Ramos (cell line): ENCODE data around the gene CTSK.
"Not testable (repeated sequence)": the region's sequence is repeated elsewhere in the genome, so short reads cannot be mapped to it uniquely, and the experiment has no call there.

Experiments
- in situ Hi-C: fragments of 300-500 bp; cut with MboI; formaldehyde crosslinking; loops from one replicate; pipeline ENCODE4 v1.14.3; 2022; ENCODE audit warnings: low sequenced_read_pairs; ENCODE audit not compliant: unreplicated experiment

The CTSK gene

DNA sequence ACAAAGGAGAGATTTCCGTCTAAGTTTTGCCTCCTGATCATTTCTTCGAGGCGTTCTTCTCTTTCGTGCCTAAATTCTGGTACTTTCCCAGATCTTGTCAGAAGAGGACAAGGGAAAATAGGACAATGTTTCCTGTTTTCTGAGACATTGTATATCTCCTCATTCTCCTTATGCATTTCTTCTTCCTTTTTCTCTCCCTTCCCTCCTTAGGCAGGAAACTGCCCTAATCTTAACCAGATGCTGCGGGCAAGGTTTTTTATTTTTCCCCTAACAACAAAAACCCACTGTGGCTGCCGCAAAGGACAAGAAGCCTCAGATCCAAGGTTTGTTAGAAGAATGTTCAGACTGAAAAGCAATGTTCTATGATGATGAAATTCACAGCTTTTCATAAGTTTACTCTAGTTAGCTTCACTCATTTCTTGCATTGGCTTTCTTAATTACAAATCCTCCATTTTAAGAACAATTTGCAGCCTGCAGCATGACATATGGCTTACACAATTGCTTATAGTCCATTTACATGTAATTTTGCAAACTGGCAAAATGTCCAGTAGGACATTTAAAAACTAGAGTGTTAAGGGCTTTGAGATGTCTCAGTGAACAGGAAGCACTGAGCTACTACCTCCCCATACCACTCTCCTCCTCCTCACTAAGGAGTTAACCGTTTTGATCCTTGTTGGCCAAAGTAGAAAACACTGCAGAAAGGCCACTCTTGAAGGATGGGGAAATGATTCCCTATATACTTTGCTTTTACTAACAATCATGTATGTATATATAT is 624 bp downstream of the CTSK start:
- in situ Hi-C loops: no loop called here

DNA sequence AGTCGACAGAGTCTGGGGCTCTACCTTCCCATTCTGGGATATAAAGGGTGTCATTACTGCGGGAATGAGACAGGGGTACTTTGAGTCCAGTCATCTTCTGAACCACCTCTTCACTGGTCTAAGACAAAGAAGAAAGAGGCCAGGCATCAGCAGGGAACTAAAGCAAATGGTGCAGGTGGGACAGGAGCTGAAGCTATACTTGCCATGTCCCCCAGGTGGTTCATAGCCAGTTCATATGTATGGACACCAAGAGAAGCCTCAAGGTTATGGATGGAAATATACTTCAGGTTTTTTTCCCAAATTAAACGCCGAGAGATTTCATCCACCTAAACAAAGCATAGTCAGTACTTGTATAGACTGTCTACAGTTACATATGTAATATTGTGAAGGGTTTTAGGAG is 2.2 kb downstream of the CTSK start:
- in situ Hi-C loops: no loop called here

GRCh38 chr1:150804671-150805070 is 3.4 kb downstream of the CTSK start:
- in situ Hi-C loops: no loop called here

- in situ Hi-C loops: no loop called here
These were observed 9.0 kb downstream of the CTSK start for GRCh38 chr1:150799089-150799488.

DNA sequence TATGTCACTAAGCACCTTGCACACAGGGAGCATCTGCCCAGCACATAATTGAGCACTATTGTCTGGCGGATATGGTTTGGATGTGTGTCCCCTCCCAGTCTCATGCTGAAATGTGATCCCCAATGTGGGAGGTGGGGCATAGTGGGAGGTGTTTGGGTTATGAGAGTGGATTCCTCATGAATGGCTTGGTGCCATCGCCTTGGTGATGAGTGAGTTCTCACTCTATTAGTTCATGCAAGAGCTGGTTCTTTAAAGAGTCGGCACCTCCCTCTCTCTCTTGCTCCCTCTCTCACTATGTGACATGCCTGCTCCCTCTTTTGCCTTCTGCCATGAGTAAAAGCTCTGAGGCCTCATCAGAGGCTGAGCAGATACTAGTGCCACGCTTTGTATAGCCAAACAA is 9.5 kb downstream of the CTSK start:
- in situ Hi-C loops: no loop called here

DNA sequence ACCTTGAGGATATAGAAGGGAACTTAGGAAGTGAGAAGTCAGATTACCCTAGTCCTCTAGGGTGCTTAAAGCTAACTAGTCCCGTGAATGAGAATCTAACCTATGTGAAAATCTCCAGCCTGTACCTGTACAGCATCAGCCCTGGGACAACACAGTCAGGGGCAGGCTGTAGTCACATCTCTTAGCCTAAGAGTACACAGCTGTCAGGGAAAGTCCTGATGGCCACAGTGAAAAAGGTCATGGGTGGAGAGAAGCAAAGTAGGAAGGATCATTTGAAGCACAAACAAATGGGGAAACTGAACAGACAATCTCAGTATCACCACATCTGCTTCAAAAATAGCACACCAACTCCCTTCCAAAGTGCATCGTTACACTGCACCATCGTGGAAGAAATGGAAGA is 11.7 kb downstream of the CTSK start:
- in situ Hi-C loops: no loop called here

- in situ Hi-C loops: not testable (repeated sequence)
These were observed 14.3 kb downstream of the CTSK start for GRCh38 chr1:150793778-150794177.

DNA sequence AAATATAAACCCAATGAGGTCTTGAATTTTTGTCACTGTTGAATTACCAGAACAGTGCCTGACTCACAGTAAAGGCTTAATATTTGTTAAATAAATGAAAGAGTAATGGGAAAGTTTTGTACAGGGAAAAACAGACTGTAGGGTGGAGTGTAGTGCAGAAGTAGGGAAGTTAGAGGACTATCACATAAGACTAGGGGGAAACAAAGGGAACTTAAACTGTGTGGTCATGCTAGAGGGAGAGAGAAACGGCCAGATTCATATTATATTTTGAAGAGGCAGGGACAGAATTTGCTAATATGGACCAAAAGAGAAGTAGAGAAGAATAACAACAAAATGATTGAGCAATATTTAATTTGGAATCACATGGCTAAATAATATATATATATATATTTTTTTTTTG is 14.8 kb downstream of the CTSK start:
- in situ Hi-C loops: no loop called here

DNA sequence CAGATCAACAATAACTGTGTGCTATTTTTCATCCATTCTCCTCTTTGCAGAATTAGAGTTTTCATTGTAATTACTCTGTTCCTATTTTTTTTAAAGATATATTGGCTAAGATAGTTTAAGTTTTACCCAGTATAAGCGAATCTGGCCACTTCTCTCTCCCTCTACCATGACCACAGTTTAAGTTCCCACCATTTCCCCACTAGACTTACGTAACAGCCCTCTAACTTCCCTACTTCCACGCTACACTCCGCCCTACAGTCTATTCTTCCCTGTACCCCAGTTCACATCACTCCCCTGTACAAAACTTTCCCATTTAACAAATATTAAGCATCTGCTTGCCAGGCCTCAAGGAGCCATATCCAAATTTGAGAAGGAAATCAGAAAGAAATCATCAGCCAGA is 16.5 kb downstream of the CTSK start:
- in situ Hi-C loops: no loop called here

GRCh38 chr1:150789396-150789795 is 18.7 kb downstream of the CTSK start:
- in situ Hi-C loops: no loop called here

GRCh38 chr1:150788946-150789345 is 19.1 kb downstream of the CTSK start:
- in situ Hi-C loops: no loop called here

GRCh38 chr1:150787455-150787854 is 20.6 kb downstream of the CTSK start:
- in situ Hi-C loops: no loop called here

DNA sequence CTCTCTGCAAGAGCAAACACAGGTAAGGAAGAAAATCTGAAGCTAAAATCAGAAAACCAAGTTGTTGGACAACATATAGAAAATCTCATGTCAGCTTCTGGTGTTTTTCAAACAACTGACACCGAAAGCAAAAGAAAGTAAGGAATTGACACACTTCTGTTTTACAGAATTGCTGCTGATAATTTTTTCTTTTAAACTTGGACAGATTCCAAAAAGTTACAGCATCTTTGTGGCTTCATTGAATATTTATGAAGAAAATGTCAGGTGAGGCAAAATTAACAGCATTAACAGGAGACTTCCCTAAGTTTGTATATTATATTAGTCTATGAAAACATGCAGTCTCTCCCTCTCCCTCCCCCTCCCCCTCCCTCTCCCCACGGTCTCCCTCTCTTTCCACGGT is 27.6 kb downstream of the CTSK start:
- in situ Hi-C loops: no loop called here

GRCh38 chr1:150778409-150778808 is 29.7 kb downstream of the CTSK start:
- in situ Hi-C loops: no loop called here

DNA sequence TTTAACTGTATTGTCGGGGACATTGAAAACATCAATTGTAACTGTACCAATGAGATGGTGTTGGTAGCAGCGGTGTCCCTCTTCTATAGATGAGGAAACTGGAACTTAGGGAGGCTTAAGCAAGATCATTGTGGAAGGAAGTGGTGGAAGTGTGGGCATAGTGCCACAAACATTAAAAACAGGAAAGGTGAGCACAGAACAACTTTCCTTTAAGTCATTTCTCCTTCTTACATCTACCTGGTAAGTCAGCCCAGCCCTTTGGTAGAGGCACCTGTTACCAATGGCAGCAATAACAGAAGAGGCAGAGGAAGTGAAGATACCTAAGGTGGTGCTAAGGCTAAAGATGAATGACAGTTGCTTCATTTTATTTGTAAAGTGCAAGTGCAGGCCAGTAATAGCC is 30.5 kb downstream of the CTSK start:
- in situ Hi-C loops: no loop called here

DNA sequence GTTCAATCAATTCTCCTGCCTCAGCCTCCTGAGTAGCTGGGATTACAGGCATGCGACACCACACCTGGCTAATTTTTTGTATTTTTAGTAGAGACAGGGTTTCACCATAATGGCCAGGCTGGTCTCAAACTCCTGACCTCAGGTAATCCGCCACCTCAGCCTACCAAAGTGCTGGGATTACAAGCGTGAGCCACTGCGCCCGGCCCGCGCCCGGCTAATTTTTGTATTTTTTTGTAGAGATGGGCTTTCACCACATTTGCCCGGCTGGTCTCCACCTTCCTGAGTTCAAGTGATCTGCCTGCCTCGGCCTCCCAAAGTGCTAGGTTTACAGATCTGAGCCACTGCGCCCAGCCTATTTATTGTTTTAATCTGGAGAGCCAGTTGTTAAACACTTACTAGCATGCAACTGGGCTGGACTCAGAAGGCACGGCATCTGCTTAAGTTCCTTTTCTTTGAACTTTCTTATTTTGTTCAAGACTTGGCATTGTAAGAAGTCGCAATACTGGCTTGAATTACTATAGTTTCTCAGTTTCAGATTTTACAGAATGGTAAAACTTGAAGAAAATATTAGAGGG is 32.0 kb downstream of the CTSK start:
- in situ Hi-C loops: not testable (repeated sequence)

- in situ Hi-C loops: no loop called here
These were observed 32.8 kb downstream of the CTSK start for GRCh38 chr1:150775276-150775675.

- in situ Hi-C loops: no loop called here
These were observed 35.7 kb downstream of the CTSK start for GRCh38 chr1:150772326-150772725.

DNA sequence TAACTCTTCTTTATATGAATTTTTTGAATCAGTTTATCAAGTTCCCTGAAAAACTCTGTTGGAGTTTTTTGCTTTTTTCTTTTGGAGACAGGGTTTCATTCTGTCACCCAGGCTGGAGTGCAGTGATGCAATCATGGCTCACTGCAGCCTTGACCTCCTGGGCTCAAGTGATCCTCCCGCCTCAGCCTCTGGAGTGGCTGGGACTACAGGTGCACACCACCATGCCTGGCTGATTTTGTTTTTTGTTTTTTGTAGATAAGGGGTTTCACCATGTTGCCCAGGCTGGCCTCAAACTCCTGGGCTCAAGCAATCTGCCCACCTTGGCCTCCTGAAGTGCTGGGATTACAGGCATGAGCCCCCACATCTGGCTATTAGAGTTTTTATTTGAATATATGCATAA is 40.4 kb downstream of the CTSK start:
- in situ Hi-C loops: not testable (repeated sequence)

DNA sequence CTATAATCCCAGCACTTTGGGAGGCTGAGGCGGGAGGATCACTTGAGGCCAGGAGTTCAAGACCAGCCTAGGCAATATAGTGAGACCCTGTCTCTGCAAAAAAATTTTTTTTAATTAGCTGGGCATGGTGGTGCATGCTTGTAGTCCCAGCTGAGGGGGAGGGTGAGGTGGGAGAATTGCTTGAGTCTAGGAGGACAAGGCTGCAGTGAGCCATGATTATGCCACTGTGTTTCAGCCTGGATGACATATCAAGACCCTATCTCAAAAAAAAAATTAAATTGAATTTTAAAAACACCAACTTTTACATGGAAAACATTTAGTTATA is 42.1 kb downstream of the CTSK start:
- in situ Hi-C loops: not testable (repeated sequence)

DNA sequence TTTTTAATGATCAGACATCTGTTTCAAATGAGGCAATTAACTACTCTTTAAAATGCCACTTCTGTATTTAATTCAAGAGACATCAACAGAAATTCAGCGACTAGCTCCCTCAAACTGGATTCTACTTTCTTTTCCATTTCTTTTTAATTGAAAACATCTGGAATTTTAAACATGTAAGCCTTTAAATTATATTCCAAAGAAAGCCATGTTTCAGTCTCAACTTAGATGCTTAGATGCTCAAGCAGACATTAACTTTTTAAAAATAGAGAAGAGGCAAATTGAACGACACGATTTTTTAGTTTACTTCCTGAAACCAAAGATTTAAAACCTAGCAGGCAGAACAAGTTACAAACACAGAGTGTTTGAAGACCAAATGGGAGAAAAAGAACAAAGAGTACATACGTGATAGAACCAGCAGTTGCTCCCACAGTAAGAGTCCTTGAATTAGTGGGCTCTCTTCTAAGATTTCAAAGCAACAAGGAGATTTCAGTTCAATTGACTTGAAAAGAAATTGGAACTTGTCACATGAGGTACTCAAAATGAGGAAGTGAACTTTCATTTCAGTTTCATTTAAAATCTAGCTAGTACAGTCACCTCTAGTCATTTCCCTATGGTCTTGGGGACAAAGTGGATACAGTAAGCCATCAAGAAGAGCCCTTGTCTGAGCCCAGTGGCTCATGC is 42.6 kb downstream of the CTSK start, which contains the start of gene CTSS:
Gene CTSS, minus strand, starts transcription at position 483 of the 681 bp plus-strand sequence. CDS start 1,015 bp downstream, outside the sequence.
- in situ Hi-C loops: no loop called here
